PC-9 (cell line): Measurements from ENCODE around the gene GLYATL3.
"Not testable (repeated sequence)": the region's sequence is repeated elsewhere in the genome, so short reads cannot be mapped to it uniquely, and the experiment has no call there.

Experiments used
- CTCF ChIP-seq: fragments of 200-600 bp; sonication (generic); conservative IDR thresholded peaks from 2 replicates; pipeline ENCODE4 v1.6.1; 2017; ENCODE audit warnings: mixed run types, antibody characterized with exemption, mild to moderate bottlenecking, moderate library complexity
- EZH2 ChIP-seq: fragments of 200-600 bp; sonication (generic); IDR thresholded peaks from 2 replicates; pipeline ENCODE4 v1.8.0; 2017; ENCODE audit warnings: antibody characterized with exemption, low read depth

- TF ChIP-seq CTCF, EZH2: not testable (repeated sequence)
These were observed 17.9 kb upstream of the GLYATL3 start for GRCh38 chr6:49481846-49482245.
